Stimulated activated CD8-positive, alpha-beta memory T cell treated with anti-CD3 and anti-CD28 coated beads, Interleukin-4, amount 100 ng/mL, for 48 hours (primary cell): ENCODE measurements around the gene SEMA3E.

ENCODE experiments used
- DNase-seq: peaks from one replicate; pipeline ENCODE4 v3.0.0-alpha.2; 2020

Gene SEMA3E

DNA sequence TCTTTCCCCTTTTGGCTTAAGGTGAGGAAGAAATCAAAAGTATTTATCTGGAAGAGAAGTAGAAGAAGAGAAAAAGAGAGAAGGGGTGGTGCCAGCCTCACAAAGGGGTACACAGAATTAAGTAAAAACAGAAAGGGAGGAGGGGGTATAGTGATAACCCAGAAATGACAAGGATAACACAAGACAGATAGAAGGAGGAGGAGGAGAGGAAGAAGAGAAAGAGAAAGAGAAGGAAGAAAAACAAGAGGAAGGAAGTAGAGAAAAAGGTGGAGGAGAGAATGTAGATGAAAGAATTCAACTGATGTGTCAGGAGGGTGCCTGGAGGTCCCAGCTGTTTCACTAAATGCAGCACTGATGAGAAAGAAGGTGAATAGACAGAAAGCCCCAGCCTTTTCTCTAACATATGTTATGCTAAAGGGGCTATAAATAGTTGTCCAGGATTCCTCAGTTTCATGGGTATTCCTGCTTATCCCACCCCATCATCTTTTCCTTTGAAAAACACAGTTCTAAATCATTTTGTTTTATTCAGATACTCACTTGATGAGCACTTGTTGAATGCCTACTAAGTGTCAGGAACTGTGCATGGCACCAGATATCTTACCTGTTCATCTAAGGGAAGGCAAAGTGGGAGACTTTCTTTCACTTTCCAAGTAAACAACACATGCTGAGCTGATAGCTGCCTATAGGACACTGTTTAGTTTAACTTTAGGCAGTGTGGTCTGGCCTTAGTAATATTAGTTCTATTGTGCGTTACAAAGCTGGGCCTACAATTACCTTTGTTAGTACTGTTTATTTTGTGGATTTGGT lies 8.0 kb downstream of the SEMA3E start:
- no peak for DNase-seq

DNA sequence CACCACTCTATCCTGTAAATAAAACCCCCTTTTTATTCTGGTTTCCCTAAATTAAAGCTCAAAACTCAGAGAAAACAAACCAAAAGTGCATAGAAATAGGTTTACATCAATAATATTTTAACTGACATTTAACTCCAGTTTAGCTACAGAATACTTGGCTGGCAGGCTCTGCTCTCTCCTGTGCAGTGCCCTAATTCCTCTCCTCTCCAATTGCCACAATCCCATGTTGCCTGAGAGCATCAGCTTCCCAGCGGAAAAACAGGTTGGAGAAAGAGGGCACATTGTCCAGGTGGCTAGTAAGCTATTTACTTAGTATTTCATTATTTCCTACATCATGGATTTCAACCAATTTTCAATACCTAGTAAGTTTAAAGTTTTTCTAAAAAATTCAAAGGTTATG lies 8.7 kb downstream of the SEMA3E start:
- no peak for DNase-seq

DNA sequence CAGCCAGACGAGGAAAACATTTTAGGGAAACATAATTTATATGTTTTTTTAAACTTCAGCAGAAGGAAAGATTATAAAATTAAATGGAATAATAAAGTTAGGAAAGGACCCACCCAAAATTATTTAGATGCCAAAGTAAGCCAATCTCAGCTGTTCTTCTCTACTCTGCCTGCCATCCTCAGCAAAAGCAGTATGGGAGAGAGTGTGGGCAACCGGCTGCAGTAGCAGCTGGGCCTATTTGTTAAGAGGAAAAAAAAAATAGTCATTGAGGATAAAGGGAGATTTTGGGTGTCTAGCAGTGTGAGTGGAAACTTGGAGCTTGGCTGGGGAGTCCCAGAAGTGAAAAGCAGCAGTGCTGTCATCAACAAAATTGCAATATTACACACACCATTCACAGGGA lies 15.4 kb downstream of the SEMA3E start:
- no peak for DNase-seq

DNA sequence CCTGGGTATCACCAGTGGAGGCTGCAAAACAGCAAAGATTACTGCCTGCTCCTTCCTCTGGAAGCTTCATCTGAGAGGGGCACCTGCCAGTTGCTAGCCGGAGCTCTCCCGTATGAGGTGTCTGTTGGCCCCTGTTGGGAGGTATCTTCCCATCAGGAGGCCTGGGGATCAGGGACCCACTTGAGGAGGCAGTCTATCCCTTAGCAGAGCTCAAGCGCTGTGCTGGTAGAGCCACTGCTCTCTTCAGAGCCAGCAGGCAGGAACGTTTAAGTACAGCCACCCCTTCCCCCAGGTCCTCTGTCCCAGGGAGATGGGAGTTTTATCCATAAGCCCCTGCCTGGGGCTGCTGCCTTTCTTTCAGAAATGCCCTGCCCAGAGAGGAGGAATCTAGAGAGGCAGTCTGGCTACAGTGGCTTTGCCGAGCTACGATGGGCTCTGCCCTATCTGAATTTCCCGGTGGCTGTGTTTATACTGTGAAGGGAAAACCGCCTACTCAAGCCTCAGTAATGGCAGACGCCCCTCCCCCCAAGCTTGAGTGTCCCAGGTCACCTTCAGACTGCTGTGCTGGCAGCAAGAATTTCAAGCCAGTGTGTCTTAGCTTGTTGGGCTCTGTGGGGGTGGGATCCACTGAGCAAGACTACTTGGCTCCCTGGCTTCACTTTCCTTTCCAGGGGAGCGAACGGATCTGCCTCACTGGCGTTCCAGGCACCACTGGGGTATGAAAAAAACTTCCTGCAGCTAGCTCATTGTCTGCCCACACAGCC lies 19.6 kb downstream of the SEMA3E start:
- DNase-seq: no peak

DNA sequence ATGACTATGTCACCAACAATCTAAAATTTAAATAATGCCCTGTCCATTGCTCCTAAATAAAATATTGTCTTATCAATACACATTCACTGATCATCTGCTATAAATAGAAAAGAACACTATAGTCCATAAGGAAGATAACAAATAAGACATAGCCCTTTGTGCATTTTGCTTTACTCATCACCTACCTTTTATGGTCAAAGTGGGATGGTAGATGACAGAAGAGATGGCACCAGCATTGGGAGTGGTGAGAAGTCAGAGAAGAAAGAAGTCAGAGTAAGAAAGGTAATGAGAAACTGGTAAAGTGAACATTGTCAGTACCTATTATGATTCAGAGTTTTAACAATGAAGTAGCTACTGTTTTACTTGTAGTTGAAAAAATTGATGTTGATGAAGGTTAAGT lies 31.1 kb downstream of the SEMA3E start:
- no peak for DNase-seq

DNA sequence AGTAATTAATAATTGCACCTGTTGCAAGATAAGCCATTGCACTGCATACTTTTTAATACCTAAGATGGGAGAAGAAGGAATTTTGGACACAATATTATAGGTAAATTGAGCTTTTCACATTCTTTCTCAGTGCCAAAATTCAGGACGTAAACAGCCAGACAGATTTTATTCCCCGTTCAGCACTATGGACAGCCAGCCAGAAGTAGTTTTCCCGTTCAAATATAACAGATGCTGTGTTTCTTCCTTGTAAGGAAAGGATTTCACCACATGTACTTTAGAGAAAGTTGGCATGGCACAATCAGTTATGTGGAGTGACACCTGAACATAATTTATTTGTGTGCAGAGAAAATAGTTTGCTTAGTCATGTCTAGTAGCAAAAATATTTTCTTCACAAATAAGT lies 34.8 kb downstream of the SEMA3E start:
- no peak for DNase-seq

DNA sequence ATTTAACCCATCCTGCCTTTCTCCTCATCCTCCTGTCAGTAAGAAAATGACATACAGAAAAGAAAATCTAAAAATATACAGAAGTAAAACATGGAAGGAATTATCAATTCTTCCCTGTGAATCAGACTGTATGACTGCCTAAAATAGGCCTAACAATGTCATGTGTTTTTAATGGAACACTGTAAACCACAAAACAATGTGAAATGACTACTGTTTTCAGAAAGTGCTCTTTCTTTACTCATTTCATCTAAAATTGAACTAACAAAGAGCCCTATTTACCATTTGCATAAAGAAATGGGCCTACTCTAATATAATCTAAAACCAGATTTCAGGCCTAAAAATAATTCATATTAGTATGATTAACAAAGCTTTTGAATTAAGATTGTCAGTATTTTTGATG lies 35.7 kb downstream of the SEMA3E start:
- DNase-seq: no peak

DNA sequence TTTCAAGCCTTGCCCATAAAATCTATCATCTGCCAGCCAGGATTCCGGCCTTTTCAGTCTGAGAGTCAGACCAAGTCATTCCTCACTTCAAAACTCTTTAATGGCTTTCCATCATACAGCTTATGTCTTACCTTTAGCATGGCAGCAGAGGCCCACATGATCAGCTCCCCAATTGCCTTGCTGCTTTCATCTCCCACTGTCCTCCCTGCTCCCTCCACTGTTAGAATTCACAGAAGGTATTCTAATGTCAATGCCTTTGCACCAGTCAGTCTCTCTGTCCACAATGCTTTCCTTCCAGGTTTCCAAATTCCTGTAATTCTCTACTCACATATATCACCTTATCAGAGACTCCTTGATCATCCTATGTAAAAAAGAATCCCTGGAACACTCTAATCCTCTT lies 37.2 kb downstream of the SEMA3E start:
- DNase-seq: no peak

DNA sequence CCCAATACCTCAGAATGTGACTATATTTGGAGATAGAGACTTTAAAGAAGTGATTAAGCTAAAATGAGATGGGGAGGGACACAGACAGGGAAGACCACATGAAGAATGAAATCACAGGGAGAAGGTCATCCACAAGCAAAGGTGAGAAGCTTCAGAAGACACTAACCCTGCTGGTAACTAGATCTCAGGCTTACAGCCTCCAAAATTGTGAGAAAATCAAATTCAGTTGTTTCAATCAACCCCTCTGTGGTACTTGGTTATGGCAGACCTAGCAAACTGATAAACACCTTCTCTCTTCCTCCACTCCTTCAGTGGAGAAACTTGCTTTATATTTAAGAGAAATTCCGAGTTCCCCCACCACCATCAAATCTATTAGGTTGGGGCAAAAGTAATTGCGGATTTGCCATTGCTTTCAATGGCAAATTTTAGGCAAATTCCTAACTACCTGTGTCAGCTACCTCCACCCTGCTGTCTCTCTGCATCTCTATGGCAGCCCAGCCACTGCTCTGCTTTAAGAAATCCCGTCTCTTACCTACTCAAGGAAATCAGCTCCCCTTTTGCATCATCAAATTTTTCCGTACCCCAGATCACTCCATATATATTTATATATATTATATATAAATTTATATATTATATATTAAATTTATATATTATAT lies 38.2 kb downstream of the SEMA3E start:
- DNase-seq: no peak

DNA sequence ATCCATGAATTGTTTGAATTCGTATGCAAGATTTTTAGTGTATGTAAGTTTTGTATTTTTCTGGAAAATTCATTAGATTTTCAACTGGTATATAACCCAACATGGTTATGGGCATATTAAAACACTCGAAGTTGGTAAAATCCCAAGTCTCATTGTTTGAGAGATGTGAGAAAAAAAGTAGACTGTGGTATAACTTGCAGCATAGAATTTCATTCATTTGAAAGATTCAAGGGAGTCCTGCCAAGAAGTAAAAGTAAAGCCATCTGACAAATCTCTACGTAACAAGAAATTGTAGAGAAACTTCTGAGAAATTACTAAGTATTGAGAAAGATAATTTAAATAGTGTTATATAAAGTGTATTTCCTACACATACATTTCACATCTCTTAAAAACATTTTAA lies 40.2 kb downstream of the SEMA3E start:
- DNase-seq: no peak

DNA sequence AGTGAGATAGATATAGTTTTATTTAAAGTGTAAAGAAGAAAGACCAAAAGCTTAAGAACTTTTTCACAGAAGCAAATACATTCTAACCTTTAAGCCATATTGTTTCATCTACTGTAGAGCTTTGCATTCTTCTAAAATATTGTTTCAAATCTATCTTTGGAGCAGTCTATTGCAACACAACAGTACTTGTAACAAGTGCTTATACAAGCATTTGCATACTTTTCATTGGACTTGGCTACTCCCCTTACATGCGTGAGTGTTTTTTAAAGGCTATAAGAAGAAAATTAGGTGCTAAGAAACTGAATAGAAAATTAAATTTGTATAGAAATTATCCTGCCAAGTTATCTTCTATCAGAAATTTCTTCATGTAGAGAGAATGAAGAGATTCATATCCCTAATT lies 45.3 kb downstream of the SEMA3E start:
- no peak for DNase-seq

DNA sequence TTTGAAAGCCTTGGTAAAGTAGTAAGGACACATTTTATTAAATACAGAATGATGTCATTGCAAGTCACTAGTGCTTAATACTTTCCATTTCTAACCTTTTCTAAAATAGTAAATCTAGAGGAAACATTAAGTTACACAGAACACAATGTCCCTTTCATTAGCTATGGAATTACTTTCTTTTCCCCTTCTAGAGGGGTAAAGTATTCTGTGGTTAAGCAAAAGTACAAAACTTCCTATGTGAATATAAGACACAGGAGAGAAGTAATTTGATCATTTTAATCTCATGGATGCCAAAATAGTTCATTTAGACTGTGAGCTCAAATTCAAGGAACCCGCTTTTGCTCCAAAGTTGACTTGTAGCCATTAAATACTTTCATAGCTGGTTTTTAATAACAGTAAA lies 49.8 kb downstream of the SEMA3E start:
- DNase-seq: no peak

DNA sequence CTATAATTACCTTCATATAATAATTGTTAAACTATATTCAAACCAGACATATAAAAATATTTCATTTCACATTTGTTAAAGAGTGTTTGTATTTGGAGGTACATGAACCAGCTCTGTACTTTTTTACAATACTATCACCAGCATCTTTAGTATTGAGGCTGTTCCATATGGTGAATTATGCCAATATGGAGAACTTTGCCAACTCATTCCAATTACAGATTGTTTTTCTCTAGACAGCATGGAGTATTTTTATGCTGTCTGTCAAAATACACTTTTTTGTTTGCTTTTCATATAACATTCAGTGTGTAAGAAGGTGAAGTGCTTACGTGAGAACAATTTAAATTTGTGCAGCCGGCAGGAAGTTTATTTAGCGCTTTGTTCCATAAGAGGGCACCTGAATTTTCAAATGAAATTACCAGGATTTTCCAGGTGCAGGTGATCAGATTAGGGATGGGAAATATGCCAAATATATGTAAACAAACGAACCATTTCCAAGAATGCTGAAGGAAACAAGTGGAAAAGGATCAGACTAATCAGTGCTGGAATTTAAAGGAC lies 54.9 kb downstream of the SEMA3E start:
- DNase-seq: no peak

DNA sequence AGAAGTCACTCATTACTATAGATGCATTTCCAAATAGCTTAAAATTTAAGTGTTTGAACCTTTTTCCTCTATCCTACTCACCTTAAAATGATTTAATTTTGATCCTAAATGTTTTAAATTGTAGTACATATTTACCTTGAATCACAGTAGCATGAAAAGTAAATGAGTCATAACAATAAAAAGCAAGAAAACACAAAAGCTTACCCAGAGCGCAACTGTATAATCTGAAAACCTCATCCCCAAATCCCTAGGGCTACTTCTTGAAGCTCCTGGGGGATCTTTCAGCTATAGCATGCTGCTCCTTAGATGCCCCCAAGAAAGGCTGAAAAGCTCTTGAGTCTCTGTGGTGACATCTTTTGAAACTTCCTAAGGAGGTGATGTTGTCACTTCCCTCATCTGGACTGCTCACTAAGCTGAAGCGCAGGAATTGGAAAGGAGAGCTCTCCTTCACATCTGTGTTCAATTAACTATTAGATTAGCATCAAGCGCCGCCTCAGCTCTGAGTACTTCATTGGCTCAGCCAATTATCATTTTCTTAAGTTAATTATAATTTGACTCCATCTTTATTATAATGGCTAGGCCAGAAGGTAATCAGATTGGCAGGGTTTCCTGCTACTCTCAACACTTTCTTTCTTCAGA lies 60.2 kb downstream of the SEMA3E start:
- no peak for DNase-seq

DNA sequence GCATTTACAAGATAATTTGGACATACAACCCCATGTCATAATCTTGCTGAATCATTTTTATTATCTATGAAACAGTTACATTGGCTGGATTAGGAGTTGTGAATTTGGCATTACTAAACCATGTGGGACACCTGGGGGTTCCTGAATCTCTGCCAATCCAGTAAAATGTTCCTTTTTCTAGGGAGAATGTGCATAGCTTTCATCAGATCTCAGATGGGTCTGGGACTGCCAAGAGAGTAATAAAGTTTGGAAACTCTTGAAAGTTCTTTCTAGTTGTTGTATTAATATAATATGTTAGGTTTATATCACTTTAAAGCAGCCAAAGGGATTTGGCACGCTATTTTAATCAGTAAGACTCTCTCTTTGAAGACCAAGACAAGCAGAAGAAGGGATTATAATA lies 62.7 kb downstream of the SEMA3E start:
- no peak for DNase-seq

DNA sequence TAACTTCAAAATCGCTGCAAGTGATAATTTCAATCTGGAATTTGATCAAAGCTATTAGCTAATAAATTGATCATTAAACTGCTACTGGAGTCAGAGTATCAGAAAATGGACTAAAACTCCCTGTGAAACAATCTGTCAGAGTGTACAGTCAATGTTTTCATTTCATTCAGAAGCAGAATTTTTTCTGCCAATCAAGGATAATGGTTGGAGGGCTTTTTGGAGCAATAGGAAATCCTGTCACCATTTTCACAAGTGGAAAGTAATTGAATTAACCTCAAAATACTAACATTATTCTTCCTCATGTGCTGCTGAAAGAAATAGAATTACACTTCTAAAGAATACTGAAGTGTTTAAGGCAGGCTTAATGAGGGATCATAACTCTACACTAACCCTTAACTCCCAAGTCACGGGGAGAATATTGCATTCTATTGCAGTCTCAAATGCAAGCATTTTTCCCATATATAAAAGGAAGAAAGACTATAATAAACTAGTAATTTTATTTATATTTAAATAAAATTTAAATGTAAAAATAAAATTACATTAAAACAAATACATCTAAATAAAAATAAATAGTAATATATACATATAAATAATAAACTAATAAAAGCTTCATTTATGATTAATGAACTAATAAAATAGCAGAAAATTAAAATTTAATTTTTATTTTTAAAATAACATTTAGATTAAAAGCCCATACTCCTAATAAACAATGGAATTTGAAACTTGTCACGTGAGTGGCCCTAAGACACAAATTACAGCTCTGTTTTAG lies 67.1 kb downstream of the SEMA3E start:
- no peak for DNase-seq

DNA sequence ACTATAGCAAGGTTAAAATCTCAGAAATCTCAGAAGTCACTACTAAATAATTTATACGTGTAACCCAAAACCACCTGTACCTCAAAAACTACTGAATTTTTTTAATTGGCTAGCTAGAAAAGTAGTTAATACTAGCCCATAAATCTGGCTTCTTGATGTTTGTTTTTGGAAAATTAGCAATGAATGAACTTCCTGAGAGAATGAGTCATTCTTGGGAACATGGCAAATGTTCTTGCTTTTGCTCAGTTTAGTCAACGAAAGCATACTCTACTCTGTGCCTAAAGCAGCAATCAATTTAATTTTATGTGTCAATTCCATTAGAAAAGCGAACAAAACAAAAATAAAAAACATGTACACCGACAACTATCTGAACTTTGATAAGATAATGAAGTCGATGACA lies 69.2 kb downstream of the SEMA3E start:
- no peak for DNase-seq

DNA sequence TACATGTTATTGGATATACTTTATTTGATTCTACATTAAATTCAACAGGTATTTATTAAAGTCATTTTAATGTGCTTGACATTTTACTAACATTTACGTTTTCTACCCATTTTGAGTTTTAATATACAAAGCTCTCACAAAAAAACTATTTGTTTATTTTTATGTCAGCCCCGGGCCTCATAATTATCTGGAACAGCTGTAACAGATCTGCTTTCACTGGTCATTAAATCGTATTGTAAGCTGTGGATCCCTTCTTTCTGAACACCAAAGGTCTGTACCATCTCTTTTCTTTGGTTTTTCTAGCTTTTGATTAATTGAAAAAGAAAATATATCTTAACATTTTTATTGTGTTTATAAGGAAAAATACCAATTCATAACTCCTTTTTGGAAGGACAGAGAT lies 73.5 kb downstream of the SEMA3E start:
- no peak for DNase-seq

DNA sequence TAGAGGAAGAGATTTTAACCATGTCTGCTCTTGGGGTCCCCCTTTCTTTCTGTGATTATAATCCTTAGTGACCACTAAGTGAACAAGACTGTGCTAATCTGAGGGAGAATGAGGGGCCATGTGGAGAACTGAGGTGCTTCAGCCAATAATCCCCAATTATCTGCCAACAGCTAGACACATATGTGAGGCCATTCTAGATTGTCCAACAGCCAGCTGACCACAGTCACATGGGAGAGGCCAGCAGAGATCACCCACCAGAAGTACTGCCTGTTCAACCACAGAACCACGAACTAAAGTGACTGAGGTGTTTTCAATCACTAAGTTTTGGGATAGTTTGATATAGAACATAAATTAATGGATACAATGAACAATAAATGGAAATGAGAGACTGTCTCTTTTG lies 74.3 kb downstream of the SEMA3E start:
- DNase-seq: no peak

DNA sequence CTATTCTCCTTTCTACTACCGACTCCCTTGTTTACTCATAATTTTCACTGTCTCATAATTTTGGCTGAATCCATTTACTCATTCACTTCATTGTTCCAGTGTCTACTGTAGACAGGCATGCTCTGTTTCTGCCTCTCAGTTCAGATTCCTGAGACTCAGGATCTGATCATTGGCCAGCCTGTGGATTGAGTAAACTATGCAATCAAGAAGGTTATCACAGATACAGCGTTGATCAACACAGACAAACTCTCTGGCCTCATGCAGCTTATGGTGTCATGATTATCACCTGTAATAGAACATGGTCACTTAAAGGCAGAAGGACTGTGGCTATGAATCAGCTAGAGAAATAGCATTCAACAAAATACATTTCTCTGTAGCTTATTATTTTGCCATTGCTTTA lies 86.0 kb downstream of the SEMA3E start:
- DNase-seq: no peak

DNA sequence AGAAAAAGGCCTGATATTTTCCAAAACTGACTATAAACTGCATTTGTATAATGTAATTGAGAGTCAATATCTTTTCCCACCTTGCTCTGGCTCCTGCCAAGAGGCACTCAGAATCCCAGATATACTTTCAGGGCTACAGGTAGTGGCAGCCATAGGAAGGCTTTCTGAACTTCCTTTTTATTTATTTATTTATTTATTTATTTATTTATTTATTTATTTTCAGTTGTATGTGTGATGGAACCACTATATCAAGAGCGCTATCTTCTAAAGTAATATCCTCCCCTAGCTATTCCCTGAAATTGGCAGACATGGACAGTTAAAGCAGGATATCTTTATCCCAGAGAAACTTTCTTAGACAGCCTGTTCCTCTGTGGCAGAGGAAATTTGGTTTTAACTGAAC lies 86.7 kb downstream of the SEMA3E start:
- DNase-seq: no peak

DNA sequence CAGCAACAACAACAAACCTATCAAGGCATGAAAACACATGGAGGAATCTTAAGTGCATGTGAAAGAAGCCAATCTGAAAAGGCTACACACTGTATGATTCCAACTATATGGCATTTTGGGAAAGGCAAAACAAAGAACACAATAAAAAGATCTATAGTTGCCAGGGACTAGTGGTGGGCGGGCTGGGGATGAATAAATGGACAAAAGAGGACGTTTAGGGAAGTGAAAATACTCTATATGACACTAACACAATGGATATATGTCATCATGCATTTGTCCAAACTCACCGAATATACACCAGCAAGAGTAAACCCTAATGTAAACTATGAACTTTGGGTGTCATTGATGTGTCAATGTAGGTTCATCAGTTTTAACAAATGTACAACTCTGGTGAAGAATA lies 89.1 kb downstream of the SEMA3E start:
- no peak for DNase-seq
